GM11168 (cell line): ENCODE results near the gene TYMP.

ENCODE experiments used
- in situ Hi-C: fragments of 300-500 bp; cut with MboI; formaldehyde crosslinking; loops from one replicate; pipeline ENCODE4 v1.12.0; 2022; ENCODE audit warnings: low sequenced_read_pairs; ENCODE audit not compliant: unreplicated experiment

Gene TYMP

DNA sequence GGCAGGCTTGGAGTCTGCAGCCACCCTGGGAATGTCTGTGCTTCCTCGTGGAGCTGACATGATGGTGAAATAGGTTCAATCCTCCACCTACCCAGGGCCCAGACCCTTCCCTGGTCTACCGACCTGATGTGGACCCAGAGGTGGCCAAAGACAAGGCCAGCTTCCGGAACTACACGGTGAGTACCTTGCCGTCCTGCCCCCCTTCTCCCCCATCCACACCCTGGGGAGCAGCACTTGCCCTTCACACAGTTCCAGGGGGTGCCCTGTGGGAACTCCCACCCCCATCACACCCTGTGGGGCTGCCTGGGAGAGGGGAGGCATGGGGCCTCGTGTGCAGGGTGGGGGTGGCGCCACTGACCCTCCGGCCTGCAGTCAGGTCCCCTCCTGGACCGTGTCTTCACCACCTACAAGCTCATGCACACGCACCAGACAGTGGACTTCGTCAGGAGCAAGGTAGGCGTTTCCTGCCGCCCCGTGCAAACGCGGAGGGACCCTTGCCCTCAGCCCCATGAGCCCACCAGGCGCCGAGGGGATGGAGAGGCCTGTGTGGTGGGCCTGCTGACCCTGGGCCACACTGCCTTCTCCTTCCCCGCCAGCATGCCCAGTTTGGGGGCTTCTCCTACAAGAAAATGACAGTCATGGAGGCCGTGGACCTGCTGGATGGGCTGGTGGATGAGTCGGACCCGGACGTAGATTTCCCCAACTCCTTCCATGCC lies 42.4 kb downstream of the TYMP start:
- in situ Hi-C loops = no loop called here

DNA sequence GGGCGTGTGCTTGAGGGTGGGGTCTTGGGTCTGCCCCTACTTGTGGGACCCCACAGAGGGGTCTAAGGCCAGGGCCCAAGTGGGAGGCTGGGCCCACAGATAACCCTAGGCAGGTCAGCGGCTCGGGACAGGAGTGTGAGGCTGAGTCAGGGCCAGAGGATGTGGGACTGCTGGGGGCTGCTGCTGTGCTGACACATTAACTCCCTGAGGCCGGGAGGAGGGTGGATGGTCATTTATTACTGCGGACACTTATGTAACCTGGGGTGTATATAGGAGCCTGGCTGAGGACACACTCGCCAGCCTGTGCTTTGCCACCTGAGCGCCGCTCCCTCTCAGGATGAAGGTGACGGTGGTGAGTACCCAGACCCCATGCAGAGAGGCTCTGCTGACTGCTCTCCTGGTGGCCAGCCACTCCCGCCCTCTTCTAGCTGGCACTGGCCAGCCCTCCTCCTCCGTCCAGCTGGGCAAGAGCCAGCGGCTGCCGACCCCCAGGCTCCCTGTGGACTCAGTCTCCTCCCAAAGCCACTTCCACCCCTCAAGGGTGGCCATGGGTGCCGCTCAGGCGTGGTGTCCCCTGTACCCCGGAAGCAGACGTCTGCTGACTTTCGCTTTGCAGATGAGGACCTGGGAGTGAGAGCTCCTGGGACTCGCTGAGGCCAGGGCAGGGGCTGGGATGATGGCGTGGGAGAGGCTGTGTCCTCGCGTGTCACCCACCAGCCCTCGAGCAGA lies 43.1 kb downstream of the TYMP start, which contains the start of gene MIOX:
TSS of gene MIOX (plus strand) at position 299 of the 729 bp plus-strand sequence. CDS start at position 338, 39 bp downstream.
- in situ Hi-C loops = no loop called here

DNA sequence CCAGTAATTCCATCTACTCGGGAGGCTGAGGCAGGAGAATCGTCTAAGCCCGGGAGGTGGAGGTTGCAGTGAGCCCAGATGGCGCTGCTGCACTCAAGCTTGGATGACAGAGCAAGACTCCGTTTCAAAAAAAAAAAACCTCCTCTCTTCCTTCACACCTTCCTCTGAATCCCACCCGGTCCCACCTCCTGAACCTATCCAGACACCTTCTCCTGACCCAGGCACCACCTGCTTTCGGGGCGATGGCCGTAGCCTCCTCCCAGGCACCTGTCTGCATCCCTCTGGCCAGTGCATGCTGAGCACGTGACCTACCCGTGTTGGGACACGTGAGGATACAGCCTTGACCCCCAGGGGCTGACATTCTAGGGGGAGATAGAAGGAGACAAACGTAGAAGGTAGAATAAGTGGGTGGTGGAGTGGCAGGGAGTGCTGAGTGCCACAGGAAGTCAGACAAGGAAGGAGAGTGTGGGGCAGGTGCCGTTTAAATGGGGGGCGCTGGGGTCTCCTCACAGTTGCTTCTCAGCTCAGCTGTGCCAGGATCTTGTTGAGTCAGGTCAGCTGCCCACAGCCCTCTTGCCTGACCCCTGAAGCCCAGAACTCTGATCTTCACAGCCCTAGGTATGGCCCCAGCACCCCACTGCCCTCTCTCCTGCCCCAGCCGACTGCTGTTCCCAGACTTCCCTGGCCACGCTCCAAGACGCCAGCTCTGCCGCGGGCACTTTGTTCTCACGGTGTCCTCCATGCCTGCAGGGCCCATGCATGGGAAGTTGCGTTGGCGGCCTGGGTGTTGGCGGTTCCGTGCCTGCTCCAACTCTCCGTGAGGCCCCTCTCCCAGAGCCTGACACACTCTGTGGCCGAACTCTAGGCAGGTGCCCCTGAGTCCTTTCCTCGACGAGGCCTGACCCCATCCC lies 44.3 kb downstream of the TYMP start:
- in situ Hi-C loops = no loop called here

DNA sequence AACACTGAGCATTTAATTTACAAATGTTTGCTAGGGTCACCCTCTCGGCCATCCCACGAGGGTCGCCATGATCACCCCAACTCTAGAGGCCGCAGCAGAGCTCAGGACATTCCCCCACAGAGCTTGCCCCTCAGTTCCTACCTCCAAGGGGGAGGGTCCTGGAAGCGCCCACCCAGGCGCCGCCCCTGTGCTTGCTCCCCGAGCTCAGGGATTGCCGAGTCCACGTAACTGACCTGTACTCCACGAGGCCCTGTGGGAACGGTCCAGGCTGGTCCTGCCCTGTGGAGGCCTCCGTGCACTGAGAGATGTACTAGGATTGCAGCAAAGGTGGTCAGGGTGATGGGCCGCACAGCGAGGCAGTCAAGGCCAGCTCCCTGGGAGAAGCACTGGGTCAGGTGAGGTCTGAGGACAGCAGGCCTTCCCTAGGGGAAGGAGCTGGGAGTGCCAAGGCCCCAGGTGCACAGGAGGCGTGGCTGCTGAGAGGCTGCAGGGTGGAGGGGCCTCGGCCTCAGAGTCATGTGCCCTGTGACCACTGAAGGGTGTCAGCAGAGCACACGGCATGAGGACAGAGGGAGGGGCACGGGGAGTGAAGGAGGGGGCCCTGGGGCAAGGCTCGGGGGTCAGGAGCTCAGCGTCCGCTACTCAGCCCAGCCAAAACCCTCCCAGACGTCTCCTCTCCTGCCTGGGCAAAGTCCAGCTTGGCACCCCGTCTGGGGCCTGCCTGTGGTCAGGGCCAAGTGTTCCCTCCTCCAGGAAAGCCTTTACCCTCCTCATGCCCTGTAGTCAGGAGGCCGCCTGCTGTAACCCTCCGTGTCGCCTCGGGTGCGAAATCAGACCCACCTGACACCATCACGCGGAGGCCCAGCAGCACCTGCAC lies 45.6 kb downstream of the TYMP start:
- in situ Hi-C loops = no loop called here

DNA sequence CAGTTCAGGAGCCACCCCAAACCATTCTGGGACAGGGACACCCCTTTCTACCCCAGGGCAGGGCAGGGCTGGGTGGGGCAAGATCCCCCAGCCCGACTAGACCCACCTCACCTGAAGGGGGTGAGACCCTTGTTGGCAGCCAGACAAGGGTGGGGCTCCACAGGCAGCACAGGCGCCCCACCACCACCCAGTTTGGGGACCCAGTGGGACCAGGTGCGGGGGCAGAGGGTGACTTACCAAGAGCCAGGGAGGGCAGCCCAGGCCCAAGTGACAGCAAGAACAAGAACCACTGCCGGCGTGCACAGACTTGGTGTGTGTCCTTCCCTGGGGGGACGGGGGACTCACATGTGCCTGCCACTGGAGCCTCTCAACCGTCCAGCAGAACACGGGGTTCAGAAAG lies 46.3 kb downstream of the TYMP start:
- in situ Hi-C loops = no loop called here

DNA sequence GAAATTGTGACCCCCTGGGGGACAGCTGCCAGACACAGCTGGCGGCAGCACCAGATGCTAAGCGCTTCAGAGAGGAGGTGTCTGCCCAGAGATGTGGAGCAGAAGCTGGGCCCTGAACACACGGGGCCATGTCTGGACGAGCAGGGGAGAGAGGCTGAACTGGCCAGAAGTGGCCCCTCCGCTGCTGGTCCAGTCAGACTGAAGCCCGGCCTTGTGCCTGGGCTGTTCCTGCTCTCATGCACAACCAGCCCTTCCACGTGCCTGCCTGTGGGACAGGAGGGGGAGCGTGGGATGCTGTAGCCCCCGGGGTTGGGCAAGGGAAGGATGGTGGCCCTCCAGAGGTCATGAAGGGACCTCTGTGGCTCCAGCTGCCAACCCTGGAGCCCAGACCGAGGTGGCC lies 46.7 kb downstream of the TYMP start:
- in situ Hi-C loops = no loop called here

DNA sequence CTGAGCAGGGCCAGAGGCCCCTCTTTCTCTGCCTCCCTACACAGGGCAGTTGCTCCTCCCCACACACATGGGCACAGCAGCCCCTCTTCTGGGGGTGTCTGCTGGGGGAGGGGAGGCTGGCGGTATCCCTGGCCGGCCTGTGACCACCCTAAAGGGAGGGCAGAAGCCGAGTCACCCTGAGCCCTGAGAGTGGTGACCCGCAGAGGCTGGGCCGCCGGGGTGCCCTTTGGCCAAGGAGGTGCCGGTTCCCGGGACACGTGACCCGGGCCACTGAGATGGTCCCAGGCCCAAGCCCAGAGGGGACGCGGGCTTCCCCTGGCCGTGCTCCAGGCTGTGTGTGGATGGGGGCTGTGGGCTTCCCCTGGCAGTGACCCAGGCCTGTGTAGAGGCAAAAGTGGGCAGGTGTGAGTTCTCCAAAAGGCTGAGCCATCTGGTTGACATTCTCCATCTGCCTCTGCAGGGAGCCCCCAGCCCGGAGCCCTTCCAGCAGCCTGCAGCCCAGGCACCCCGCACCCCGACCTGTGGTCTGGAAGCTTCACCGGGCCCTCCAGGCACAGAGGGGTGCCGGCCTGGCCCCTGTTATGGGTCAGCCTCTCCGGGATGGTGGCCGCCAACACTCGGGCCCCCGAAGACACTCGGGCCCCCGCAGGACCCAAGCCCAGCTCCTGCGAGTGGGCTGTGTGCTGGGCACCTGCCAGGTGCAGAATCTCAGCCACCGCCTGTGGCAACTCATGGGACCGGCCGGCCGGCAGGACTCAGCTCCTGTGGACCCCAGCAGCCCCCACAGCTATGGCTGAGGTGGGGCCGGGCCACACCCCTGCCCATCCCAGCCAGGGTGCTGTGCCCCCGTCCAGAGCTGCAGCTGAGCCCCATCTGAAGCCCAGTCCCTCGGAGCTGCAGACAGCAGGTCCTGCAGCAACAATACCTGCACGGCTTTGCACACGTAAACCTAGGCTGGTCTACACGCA lies 47.4 kb downstream of the TYMP start:
- in situ Hi-C loops = no loop called here

DNA sequence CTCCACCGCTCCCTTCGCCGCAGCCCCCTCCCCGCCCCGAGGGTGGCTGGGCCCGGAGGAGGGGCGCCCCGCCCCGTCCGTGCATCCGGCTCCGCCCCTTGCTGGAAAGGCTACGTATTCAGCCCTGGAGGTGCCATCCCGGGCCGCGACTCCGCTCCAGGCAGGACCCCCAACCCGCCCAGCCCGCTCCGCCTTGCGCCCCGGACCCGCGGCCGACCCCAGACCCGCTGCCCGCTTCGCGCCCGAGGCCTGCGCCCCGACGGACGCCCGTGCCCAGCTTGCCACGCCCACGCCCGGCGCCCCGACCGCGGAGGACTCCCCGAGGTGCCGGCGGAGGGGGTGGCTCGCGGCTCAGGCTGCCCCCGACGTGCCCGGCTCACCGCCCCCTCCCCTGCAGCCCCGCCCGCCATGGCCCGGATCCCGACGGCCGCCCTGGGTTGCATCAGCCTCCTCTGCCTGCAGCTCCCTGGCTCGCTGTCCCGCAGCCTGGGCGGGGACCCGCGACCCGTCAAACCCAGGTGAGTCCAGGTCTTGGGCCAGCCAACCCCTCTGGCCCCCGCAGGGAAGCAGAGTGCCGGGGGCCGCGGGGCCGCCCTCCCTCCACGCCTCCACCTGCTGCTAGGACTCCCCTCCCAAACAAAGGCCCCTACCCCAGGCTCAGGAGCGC lies 48.2 kb downstream of the TYMP start, which contains the start of gene ADM2:
TSS of gene ADM2 (plus strand) at position 104 of the 667 bp plus-strand sequence. CDS start at position 409, 305 bp downstream.
- in situ Hi-C loops = no loop called here

DNA sequence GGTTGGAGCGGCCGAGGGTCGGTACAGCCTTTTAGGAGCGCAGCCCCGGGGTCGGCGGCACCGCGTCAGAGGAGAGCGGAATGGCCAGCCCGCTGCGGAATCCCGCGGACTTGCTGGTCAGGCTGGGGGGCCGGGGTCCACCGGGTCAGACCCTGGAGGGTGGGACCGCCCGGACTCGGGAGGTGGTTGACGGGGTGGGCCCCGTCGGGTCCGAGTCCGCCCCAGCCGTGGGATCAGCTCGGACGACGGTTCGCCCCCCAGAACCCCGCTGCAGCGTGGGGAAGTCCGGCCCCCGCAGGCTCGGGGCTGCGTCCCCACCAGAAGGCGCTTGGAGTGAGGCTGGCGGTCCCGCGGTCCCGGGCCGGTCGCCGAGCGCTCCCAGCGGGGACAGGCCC lies 48.8 kb downstream of the TYMP start:
- in situ Hi-C loops = no loop called here

DNA sequence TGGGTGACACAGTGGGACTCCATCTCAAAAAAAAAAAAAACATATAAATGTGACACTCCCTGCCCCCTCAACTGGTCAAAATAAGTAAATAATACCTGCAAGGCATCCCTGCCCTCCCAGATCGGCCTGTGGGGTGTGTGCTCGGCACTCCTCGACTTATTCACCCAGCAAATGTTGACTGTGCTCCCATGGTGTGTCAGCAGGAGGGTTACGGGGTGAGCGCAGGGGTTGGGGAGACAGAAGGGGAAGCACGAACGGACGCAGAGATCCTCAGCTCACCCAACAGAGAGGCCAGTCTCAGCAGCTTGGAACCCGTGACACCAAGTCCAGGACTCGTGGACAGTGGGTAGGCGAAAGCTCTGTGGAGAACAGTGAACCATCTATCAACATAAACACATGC lies 50.1 kb downstream of the TYMP start:
- in situ Hi-C loops = no loop called here

DNA sequence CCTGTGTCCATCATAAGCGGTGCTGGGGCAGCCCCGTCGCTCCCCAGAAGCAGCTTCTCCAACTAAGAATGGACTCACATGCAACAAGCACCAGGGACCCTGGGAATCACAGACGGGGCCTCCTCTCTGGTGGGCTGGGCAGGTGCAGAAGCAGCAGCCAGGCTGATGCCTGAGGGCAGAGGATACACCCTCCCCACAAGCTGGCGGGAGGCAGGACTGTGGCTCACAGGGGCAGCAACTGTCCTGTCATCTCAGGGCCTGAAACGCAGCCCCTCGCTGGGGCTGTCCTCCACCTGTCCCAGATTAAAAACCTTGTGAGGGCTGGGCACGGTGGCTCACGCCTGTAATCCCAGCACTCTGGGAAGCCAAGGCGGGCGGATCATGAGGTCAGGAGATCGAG lies 51.9 kb downstream of the TYMP start:
- in situ Hi-C loops = no loop called here

DNA sequence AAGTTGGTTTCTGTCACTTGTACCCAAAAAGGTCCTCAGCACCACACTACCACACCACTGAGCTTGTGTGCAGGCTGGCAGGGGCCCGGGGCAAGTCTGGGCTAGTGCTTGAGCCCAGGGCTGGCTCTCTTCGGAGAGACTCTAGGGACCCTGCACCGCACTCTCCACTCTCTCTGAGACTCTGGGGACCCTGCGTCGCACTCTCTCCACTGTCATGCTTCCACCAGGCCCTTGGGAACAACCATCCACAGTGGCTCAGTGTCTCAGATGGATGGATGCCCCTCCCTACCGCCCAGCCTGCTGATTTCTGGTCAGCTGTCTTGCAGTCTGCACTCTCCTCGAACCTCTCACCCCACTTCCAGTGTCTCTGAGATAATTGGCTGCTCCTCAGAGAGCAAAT lies 52.9 kb downstream of the TYMP start:
- in situ Hi-C loops = no loop called here
